ENCODE measurements around the gene PLTP.

DNA sequence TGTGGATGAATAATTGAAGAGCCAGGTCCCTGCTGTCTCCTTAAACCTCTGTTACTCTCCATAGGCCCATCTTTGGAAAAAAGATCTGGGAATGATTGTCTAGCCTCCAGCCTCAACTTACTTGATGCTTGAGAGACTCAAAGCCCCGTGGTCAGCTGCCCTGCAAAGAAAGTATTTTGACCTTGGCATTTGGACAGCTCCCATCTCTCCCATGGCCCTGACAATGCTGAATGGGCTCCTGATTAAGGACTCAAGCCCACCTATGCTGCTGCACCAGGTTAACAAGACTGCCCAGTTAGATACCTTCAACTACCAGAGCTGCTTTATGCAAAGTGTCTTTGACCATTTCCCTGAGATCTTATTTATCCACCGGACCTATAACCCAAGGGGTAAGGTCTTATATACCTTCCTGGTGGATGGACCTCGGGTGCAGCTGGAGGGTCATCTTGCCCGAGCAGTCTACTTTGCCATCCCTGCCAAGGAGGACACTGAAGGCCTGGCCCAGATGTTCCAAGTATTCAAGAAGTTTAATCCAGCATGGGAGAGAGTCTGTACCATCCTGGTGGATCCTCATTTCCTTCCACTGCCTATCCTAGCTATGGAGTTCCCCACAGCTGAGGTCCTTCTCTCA lies 29.4 kb downstream of the PLTP start:
- TF ChIP-seq, protein P1, sequence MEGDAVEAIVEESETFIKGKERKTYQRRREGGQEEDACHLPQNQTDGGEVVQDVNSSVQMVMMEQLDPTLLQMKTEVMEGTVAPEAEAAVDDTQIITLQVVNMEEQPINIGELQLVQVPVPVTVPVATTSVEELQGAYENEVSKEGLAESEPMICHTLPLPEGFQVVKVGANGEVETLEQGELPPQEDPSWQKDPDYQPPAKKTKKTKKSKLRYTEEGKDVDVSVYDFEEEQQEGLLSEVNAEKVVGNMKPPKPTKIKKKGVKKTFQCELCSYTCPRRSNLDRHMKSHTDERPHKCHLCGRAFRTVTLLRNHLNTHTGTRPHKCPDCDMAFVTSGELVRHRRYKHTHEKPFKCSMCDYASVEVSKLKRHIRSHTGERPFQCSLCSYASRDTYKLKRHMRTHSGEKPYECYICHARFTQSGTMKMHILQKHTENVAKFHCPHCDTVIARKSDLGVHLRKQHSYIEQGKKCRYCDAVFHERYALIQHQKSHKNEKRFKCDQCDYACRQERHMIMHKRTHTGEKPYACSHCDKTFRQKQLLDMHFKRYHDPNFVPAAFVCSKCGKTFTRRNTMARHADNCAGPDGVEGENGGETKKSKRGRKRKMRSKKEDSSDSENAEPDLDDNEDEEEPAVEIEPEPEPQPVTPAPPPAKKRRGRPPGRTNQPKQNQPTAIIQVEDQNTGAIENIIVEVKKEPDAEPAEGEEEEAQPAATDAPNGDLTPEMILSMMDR (IDR thresholded peaks at IDR 0.05) = no peak
- TF ChIP-seq POLR2A (IDR thresholded peaks at IDR 0.05) = no peak

Measured in heart left ventricle (tissue), 13 donors.